Lower leg skin (tissue), 3 donors: ENCODE results near the gene AQP9.

Source experiments
- CTCF ChIP-seq, 3 donors: fragments of 450-650 bp; IDR thresholded peaks; one replicate each; pipeline ENCODE4 v1.5.1; 2016; ENCODE audit warnings: antibody characterized with exemption in 3 of 3, mild to moderate bottlenecking in 3 of 3, moderate library complexity in 2 of 3
- POLR2A ChIP-seq, 2 donors: fragments of 450-650 bp; IDR thresholded peaks; one replicate each; pipeline ENCODE4 v1.6.1; 2016 to 2017; ENCODE audit warnings: antibody characterized with exemption in 2 of 2, mild to moderate bottlenecking in 1 of 2, moderate library complexity in 1 of 2

- TF ChIP-seq CTCF (IDR thresholded peaks at IDR 0.05) (no peak), POLR2A (IDR thresholded peaks at IDR 0.05) (no peak)
These were observed at the start of gene AQP9 for GRCh38 chr15:58138106-58138505.
